ENCODE results near the gene C7. TPM values are rescaled to one million over a fixed set of nuclear protein-coding genes. Genes with fewer than 3 reads are reported as not detected.

The C7 gene
- total RNA-seq, 1 experiment from 2014 or later = not detected

- Mint-ChIP-seq H3K27ac (ENCODE audit: unreplicated experiment) (no peak overlapping the region), H3K4me1 (ENCODE audit: low read depth, unreplicated experiment) (peaks cover 7% of the 10 kb centered on the region), H3K36me3 (ENCODE audit: insufficient read depth, unreplicated experiment) (no peaks in the 10 kb centered on the region), H3K4me3 (ENCODE audit: low read depth, unreplicated experiment) (no peak overlapping the region), H3K9me3 (ENCODE audit: low read depth, unreplicated experiment) (no peaks in the 10 kb centered on the region), H3K27me3 (ENCODE audit: unreplicated experiment) (no peaks in the 10 kb centered on the region)
- CTCF ChIA-PET = interaction anchor here (0.6 to 1.5 kb wide), 6 partner anchors 274 to 939 kb away, joined by 3 to 16 read pairs (median 4); no protein-coding TSS in a partner anchor
- no TSS peak for BruUV-seq (replicated peaks)
- intact Hi-C loops (cut with micrococcal nuclease; ENCODE audit: unreplicated experiment) = loop anchor here (1.0 to 10.0 kb wide), 6 partner anchors 220 to 939 kb away; no protein-coding TSS in a partner anchor
- peak; percentile 88 for TF ChIP-seq CTCF (IDR thresholded peaks at IDR 0.05; ENCODE audit: unreplicated experiment)
- peak; percentile 75 for DNase-seq
These were observed 4.9 kb upstream of the C7 start for GRCh38 chr5:40904205-40904993.

GRCh38 chr5:40904994-40905306, 4.3 kb upstream of the C7 start:
- no peak overlapping the region for H3K4me3 Mint-ChIP-seq (ENCODE audit: low read depth, unreplicated experiment)
- H3K9me3 Mint-ChIP-seq (ENCODE audit: low read depth, unreplicated experiment) = no peaks in the 10 kb centered on the region
- H3K27ac Mint-ChIP-seq (ENCODE audit: unreplicated experiment) = no peak overlapping the region
- CTCF ChIA-PET = interaction anchor here (0.8 to 1.5 kb wide), 4 partner anchors 278 to 939 kb away, joined by 4 to 16 read pairs (median 4); no protein-coding TSS in a partner anchor
- no TSS peak for BruUV-seq (replicated peaks)
- DNase-seq = no peak
- no peaks in the 10 kb centered on the region for H3K36me3 Mint-ChIP-seq (ENCODE audit: insufficient read depth, unreplicated experiment)
- no peak for TF ChIP-seq CTCF (IDR thresholded peaks at IDR 0.05; ENCODE audit: unreplicated experiment)
- H3K4me1 Mint-ChIP-seq (ENCODE audit: low read depth, unreplicated experiment) = peaks cover 7% of the 10 kb centered on the region
- no peaks in the 10 kb centered on the region for H3K27me3 Mint-ChIP-seq (ENCODE audit: unreplicated experiment)
- intact Hi-C loops (cut with micrococcal nuclease; ENCODE audit: unreplicated experiment) = loop anchor here (1.0 to 10.0 kb wide), 7 partner anchors 220 to 938 kb away; no protein-coding TSS in a partner anchor

DNA sequence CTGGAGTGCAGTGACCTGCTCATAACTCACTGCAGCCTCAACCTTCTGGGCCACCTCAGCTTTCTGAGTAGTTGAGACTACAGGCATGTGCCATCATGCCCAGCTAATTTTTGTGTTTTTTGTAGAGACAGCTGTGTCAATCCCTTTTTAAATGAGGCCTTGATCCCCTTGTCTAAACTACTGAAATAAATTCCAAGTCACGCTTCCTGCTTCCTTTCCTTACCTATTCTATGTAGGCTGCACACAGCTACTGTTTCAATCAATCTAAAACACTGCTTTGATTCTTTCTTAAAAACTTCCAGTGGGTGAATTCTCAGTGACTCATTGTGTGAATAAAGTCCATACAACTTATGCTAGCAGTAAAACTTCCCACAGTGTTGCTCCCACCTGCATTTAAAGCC, 2.9 kb upstream of the C7 start:
- CTCF ChIA-PET = interaction anchor here (1.3 kb wide), 1 partner anchor 364 kb away, joined by 3 read pairs; no protein-coding TSS in a partner anchor
- no peaks in the 10 kb centered on the region for H3K27me3 Mint-ChIP-seq (ENCODE audit: unreplicated experiment)
- no peaks in the 10 kb centered on the region for H3K36me3 Mint-ChIP-seq (ENCODE audit: insufficient read depth, unreplicated experiment)
- intact Hi-C loops (cut with micrococcal nuclease; ENCODE audit: unreplicated experiment) = loop anchor here (5.0 to 10.0 kb wide), 2 partner anchors 218 to 366 kb away; no protein-coding TSS in a partner anchor
- peaks cover 7% of the 10 kb centered on the region for H3K4me1 Mint-ChIP-seq (ENCODE audit: low read depth, unreplicated experiment)
- no peak overlapping the region for H3K27ac Mint-ChIP-seq (ENCODE audit: unreplicated experiment)
- no peaks in the 10 kb centered on the region for H3K9me3 Mint-ChIP-seq (ENCODE audit: low read depth, unreplicated experiment)
- DNase-seq = no peak
- H3K4me3 Mint-ChIP-seq (ENCODE audit: low read depth, unreplicated experiment) = no peak overlapping the region
- BruUV-seq (replicated peaks) = no TSS peak
- TF ChIP-seq CTCF (IDR thresholded peaks at IDR 0.05; ENCODE audit: unreplicated experiment) = no peak

DNA sequence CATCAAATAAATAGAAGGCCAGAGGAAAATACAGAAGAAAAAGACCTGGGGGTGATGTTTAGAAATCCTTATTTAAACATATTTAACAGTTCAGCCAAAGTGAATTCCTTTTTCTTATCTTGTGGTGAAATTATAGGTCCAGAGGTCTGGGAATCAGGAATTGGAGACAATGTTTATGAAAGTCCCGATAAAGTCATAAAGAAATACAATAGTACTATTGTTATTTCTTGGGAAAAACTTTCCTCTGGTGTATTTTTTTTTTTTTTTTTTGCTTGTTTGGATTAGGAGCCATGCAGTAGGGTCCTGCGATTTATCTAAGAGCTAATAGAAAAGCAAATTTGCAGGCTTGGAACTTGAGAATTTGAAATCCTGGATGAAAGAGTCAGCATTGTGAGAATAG, 426 bp downstream of the C7 start:
- no peak overlapping the region for H3K27ac Mint-ChIP-seq (ENCODE audit: unreplicated experiment)
- BruUV-seq (replicated peaks) = no TSS peak
- peaks cover 5% of the 10 kb centered on the region for H3K4me1 Mint-ChIP-seq (ENCODE audit: low read depth, unreplicated experiment)
- H3K9me3 Mint-ChIP-seq (ENCODE audit: low read depth, unreplicated experiment) = no peaks in the 10 kb centered on the region
- H3K27me3 Mint-ChIP-seq (ENCODE audit: unreplicated experiment) = no peaks in the 10 kb centered on the region
- H3K4me3 Mint-ChIP-seq (ENCODE audit: low read depth, unreplicated experiment) = no peak overlapping the region
- CTCF ChIA-PET = interaction anchor here (0.7 kb wide), 1 partner anchor 1961 kb away, joined by 7 read pairs; no protein-coding TSS in a partner anchor
- no peak for DNase-seq
- TF ChIP-seq CTCF (IDR thresholded peaks at IDR 0.05; ENCODE audit: unreplicated experiment) = no peak
- intact Hi-C loops (cut with micrococcal nuclease; ENCODE audit: unreplicated experiment) = loop anchor here (5.0 to 10.0 kb wide), 2 partner anchors 215 to 363 kb away; no protein-coding TSS in a partner anchor
- no peaks in the 10 kb centered on the region for H3K36me3 Mint-ChIP-seq (ENCODE audit: insufficient read depth, unreplicated experiment)
